Stimulated activated naive CD4-positive, alpha-beta T cell treated with Interleukin-2 at 50 U/mL for 16 hours (primary cell): ENCODE results near the gene NDFIP1.

Experiments used
- DNase-seq: peaks from one replicate; lab custom pipeline; 2025; lab: John Stamatoyannopoulos, UW

NDFIP1 gene

GRCh38 chr5:142119051-142119625, 10.6 kb downstream of the NDFIP1 start:
- DNase-seq: no peak

DNA sequence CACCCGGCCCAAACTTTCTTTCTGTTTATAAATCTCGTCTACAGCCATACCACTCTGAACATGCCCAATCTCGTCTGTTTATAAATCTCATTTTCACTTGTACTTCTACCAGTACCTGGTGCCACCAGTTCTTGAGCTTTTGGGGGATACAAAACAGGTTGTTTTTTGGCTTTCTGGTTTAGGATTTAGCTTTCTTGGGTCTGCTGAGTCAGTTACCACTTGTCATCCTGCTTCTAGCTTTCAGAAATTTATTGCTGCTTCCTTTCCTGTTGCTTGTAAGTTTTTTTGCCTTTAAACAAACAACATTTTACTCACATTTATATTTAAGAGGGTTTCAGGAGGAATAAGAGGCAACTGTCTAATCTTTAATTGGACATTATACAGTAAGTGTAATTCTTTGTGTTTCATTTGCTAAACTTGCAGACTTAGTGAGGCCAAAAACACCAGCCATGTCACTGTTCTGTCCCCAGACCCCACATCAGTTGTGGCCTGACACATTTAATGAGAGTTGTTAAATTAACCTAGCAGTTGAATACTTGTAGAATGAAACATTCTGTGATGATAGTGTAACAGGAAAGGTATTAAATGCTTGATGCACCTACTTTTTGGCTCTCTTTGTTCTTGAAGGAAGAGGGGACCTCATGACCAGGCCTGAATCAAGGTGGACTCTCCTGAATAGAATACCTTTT, 11.8 kb downstream of the NDFIP1 start:
- DNase-seq: no peak

- DNase-seq: no peak
Observed at GRCh38 chr5:142122121-142122520, 13.5 kb downstream of the NDFIP1 start.

DNA sequence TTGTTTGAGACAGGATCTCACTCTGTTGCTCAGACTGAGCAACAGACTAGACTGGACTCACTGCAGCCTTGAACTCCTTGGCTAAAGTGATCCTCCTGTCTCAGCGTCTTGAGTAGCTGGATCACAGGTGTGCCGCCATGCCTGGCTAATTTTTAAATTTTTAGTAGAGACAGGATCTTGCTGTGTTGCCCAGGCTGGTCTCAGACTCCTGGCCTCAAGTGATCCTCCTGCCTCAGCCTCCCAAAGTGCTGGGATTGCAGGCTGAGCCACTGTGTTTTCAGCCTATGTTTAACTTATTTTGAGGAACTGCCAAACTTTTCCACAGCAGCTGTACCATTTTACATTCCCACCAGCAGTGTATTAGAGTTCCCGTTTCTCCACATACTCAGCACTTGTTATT, 16.8 kb downstream of the NDFIP1 start:
- DNase-seq: no peak

- no peak for DNase-seq
Observed at GRCh38 chr5:142125963-142126362, 17.4 kb downstream of the NDFIP1 start.

GRCh38 chr5:142128675-142129208, 20.2 kb downstream of the NDFIP1 start:
- no peak for DNase-seq

- no peak for DNase-seq
Observed at GRCh38 chr5:142129446-142130066, 21.0 kb downstream of the NDFIP1 start.

DNA sequence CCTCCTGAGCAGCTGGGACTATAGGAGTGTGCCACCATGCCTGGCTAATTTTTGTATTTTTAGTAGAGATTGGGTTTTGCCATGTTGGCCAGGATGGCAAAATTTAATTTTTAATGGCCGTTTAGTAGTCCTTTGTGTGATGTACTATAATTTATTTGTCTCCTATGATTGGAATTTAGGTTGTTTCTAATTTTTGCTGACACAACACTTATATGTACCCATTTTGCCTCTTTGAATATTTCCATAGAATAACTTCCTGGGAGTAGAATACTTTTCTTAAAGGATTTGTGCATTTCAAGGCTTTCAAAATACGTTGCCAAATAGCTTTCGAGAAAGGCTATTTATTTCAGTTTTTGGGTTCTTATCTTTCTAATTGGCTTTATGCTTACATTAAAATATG, 22.8 kb downstream of the NDFIP1 start:
- DNase-seq: no peak

DNA sequence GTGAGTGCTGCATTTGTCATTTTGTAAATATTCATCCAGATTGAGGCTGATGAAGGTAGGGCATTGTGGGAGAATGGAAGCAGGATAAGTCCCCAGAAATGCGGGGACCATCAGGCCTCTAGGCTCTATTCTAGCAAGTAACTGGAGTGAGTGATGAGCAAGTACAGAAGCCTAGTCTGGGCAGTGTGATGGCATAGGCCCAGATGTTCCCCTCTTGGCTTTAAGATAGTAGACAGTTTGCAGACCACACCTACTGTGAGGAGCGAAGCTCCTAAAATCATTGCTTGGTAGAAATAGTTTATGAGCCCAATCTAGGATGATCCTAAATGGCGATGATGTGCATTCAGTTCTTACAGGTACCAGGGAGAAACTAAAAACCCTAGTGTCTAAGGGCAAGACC, 24.3 kb downstream of the NDFIP1 start:
- DNase-seq: no peak

DNA sequence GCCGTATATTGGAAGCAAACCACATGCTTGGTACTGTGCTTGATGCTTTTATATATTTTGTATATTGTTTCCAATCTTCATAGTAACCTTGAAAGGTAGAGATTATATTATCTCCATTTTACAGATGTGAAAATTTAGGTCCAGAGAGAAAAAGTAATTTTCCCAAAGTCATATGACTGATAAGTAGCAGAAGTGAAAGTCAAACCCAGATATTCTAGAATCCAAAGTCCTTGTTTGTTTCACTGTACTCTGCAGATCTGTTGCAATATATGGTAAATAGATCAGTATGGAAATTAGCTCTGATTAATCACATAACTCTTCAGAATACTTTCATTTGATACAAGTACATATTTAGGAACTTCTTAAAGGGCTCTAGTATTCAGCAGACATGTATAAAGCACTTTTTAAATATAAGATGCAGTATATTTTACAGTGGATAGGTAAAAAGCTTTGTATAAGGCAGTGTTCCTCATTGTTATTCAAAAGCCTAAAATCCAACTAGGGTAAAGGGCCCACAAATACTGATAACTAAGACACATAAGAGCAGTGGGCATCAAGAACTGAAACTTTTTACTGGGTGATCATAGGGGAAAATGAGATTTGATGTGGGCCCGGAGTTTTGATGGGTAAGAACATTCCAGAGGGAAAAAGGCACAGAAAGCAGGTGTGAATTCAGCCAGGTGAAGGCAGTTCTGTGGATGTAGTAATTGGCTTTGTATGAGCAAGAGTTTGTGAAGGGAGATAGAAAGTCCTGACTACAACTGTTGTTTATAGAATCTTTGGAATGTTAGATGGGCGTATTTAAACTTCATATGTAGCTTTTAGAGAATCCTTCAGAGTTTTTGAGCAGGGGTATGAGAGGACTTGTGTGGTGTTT, 25.0 kb downstream of the NDFIP1 start:
- DNase-seq: no peak

- no peak for DNase-seq
Observed at GRCh38 chr5:142134331-142135010, 25.9 kb downstream of the NDFIP1 start.

DNA sequence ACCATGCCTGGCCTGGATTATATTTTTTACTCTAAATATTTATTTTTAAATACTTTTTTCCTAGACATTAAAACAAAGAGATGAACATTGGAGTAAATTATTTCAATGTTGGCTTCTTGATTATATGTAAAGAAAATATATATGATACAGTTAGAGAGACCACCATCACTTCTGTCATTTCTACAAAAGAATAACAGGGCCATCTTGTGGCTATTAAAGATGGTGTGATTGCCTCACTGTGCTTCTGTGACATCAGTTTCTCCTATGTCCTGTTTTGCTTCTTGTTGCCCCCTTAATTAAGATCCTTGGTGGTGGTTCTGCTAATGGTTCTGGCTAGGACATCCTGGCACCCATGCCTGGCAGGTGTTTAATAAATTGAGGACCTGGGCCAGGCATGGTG, 32.9 kb downstream of the NDFIP1 start:
- DNase-seq: no peak

GRCh38 chr5:142143878-142144277, 35.3 kb downstream of the NDFIP1 start:
- DNase-seq: no peak

GRCh38 chr5:142145106-142145900, 36.7 kb downstream of the NDFIP1 start:
- peak; percentile 38 for DNase-seq

DNA sequence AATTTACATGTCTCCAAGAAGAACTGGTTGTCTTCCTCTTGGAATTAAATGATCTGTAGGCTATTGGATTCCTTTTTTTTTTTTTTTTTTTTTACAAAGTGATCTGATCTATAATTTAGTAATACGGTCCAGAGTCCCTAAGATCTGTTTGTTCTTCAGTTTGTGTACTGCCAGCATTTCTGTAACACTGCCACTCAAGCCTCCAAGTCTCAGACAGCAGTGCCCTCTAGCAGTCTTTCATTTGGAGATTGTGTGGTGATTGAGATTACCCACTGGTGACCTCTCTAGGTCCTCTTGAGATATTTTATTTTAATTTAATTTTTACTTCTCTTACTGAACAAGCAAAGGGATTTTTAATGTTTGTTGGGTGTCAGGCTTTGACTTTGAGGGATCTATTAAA, 40.8 kb downstream of the NDFIP1 start:
- no peak for DNase-seq

- DNase-seq: no peak
Observed at GRCh38 chr5:142150431-142150830, 41.9 kb downstream of the NDFIP1 start.

DNA sequence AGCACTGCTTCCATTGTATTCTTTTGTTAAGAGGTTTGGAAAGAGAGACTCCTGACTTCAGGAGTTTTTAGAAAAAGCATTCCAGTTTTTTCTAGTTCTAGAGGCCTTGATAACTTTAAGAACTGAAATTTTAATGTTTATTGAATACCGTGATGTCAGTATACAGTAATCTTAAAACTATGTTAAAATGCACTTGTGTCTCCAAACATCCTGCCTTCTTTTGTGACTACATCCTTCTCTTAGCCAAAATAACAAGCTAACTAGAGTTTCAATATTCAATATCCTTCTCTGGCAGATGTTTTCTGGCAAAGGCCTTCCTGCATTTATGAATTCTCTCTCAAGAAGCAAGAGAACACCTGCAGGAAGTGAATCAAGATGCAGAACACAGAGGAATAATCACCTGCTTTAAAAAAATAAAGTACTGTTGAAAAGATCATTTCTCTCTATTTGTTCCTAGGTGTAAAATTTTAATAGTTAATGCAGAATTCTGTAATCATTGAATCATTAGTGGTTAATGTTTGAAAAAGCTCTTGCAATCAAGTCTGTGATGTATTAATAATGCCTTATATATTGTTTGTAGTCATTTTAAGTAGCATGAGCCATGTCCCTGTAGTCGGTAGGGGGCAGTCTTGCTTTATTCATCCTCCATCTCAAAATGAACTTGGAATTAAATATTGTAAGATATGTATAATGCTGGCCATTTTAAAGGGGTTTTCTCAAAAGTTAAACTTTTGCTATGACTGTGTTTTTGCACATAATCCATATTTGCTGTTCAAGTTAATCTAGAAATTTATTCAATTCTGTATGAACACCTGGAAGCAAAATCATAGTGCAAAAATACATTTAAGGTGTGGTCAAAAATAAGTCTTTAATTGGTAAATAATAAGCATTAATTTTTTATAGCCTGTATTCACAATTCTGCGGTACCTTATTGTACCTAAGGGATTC, 43.1 kb downstream of the NDFIP1 start:
- DNase-seq: peak; percentile 22

GRCh38 chr5:142152384-142152732, 43.8 kb downstream of the NDFIP1 start:
- DNase-seq: no peak

- no peak for DNase-seq
Observed at GRCh38 chr5:142153674-142154448, 45.3 kb downstream of the NDFIP1 start.
